Measurements from ENCODE around the gene DCAF5.

DCAF5 gene

GRCh38 chr14:69091695-69092094 is 61.2 kb downstream of the DCAF5 start:
- H3K27ac ChIP-seq (ENCODE audit: low read depth, low read length) = no peak overlapping the region

GRCh38 chr14:69091006-69091405 is 61.9 kb downstream of the DCAF5 start:
- Histone ChIP-seq H3K27ac (ENCODE audit: low read depth, low read length) (no peak overlapping the region), H3K4me1 (ENCODE audit: control insufficient read depth in 5 of 5, insufficient read depth in 5 of 5, low read length in 5 of 5) (peaks cover 0 to 24% (median 17%) of the 10 kb centered on the region in 5 donors), H3K4me3 (ENCODE audit: low read depth in 1 of 5, low read length in 5 of 5) (no peak overlapping the region), H3K36me3 (ENCODE audit: control insufficient read depth in 5 of 5, insufficient read depth in 5 of 5, low read length in 5 of 5) (peaks cover 12 to 30% (median 16%) of the 10 kb centered on the region in 5 donors), H3K9me3 (ENCODE audit: control insufficient read depth in 5 of 5, low read length in 5 of 5) (no peaks in the 10 kb centered on the region), H3K27me3 (ENCODE audit: control insufficient read depth in 5 of 5, insufficient read depth in 4 of 5, low read length in 5 of 5) (no peaks in the 10 kb centered on the region), H3K9ac (ENCODE audit: low read length in 5 of 5) (no peak overlapping the region)

More at GRCh38 chr14:69091695-69092094, 61.2 kb downstream of the DCAF5 start:
- Histone ChIP-seq H3K9me3 (ENCODE audit: control insufficient read depth in 5 of 5, low read length in 5 of 5) (no peaks in the 10 kb centered on the region), H3K36me3 (ENCODE audit: control insufficient read depth in 5 of 5, insufficient read depth in 5 of 5, low read length in 5 of 5) (peaks cover 14 to 30% (median 16%) of the 10 kb centered on the region in 5 donors), H3K9ac (ENCODE audit: low read length in 5 of 5) (no peak overlapping the region), H3K4me3 (ENCODE audit: low read depth in 1 of 5, low read length in 5 of 5) (no peak overlapping the region), H3K4me1 (ENCODE audit: control insufficient read depth in 5 of 5, insufficient read depth in 5 of 5, low read length in 5 of 5) (peaks cover 0 to 17% (median 12%) of the 10 kb centered on the region in 5 donors), H3K27me3 (ENCODE audit: control insufficient read depth in 5 of 5, insufficient read depth in 4 of 5, low read length in 5 of 5) (no peaks in the 10 kb centered on the region)

GRCh38 chr14:69090187-69090789 is 62.6 kb downstream of the DCAF5 start:
- Histone ChIP-seq H3K4me1 (ENCODE audit: control insufficient read depth in 5 of 5, insufficient read depth in 5 of 5, low read length in 5 of 5) (peaks cover 0 to 29% (median 17%) of the 10 kb centered on the region in 5 donors), H3K9me3 (ENCODE audit: control insufficient read depth in 5 of 5, low read length in 5 of 5) (no peaks in the 10 kb centered on the region), H3K4me3 (ENCODE audit: low read depth in 1 of 5, low read length in 5 of 5) (no peak overlapping the region), H3K9ac (ENCODE audit: low read length in 5 of 5) (no peak overlapping the region), H3K27ac (ENCODE audit: low read depth, low read length) (no peak overlapping the region), H3K36me3 (ENCODE audit: control insufficient read depth in 5 of 5, insufficient read depth in 5 of 5, low read length in 5 of 5) (peaks cover 14 to 30% (median 16%) of the 10 kb centered on the region in 5 donors), H3K27me3 (ENCODE audit: control insufficient read depth in 5 of 5, insufficient read depth in 4 of 5, low read length in 5 of 5) (no peaks in the 10 kb centered on the region)

- Histone ChIP-seq H3K9me3 (ENCODE audit: control insufficient read depth in 5 of 5, low read length in 5 of 5) (no peaks in the 10 kb centered on the region), H3K27me3 (ENCODE audit: control insufficient read depth in 5 of 5, insufficient read depth in 4 of 5, low read length in 5 of 5) (no peaks in the 10 kb centered on the region), H3K36me3 (ENCODE audit: control insufficient read depth in 5 of 5, insufficient read depth in 5 of 5, low read length in 5 of 5) (peaks cover 19 to 33% (median 23%) of the 10 kb centered on the region in 5 donors), H3K9ac (ENCODE audit: low read length in 5 of 5) (no peak overlapping the region), H3K27ac (ENCODE audit: low read depth, low read length) (peak overlapping the region; percentile 58), H3K4me1 (ENCODE audit: control insufficient read depth in 5 of 5, insufficient read depth in 5 of 5, low read length in 5 of 5) (peaks cover 0 to 26% (median 12%) of the 10 kb centered on the region in 5 donors), H3K4me3 (ENCODE audit: low read depth in 1 of 5, low read length in 5 of 5) (no peak overlapping the region)
Observed at GRCh38 chr14:69089046-69089445, 63.9 kb downstream of the DCAF5 start.

GRCh38 chr14:69088586-69088985 is 64.3 kb downstream of the DCAF5 start:
- Histone ChIP-seq H3K9me3 (ENCODE audit: control insufficient read depth in 5 of 5, low read length in 5 of 5) (no peaks in the 10 kb centered on the region), H3K9ac (ENCODE audit: low read length in 5 of 5) (peak overlapping the region in 1 of 5 donors; percentile 39), H3K4me3 (ENCODE audit: low read depth in 1 of 5, low read length in 5 of 5) (no peak overlapping the region), H3K36me3 (ENCODE audit: control insufficient read depth in 5 of 5, insufficient read depth in 5 of 5, low read length in 5 of 5) (peaks cover 19 to 38% (median 27%) of the 10 kb centered on the region in 5 donors), H3K4me1 (ENCODE audit: control insufficient read depth in 5 of 5, insufficient read depth in 5 of 5, low read length in 5 of 5) (peaks cover 0 to 24% (median 10%) of the 10 kb centered on the region in 5 donors), H3K27me3 (ENCODE audit: control insufficient read depth in 5 of 5, insufficient read depth in 4 of 5, low read length in 5 of 5) (no peaks in the 10 kb centered on the region), H3K27ac (ENCODE audit: low read depth, low read length) (peak overlapping the region; percentile 58)

- H3K36me3 ChIP-seq (ENCODE audit: control insufficient read depth in 5 of 5, insufficient read depth in 5 of 5, low read length in 5 of 5) = peaks cover 25 to 47% (median 29%) of the 10 kb centered on the region in 5 donors
- H3K9me3 ChIP-seq (ENCODE audit: control insufficient read depth in 5 of 5, low read length in 5 of 5) = no peaks in the 10 kb centered on the region
- H3K4me1 ChIP-seq (ENCODE audit: control insufficient read depth in 5 of 5, insufficient read depth in 5 of 5, low read length in 5 of 5) = peaks cover 0 to 24% (median 10%) of the 10 kb centered on the region in 5 donors
- H3K4me3 ChIP-seq (ENCODE audit: low read depth in 1 of 5, low read length in 5 of 5) = no peak overlapping the region
- H3K27ac ChIP-seq (ENCODE audit: low read depth, low read length) = peak overlapping the region; percentile 58
- no peaks in the 10 kb centered on the region for H3K27me3 ChIP-seq (ENCODE audit: control insufficient read depth in 5 of 5, insufficient read depth in 4 of 5, low read length in 5 of 5)
- H3K9ac ChIP-seq (ENCODE audit: low read length in 5 of 5) = peak overlapping the region in 1 of 5 donors; percentile 58
Observed at GRCh38 chr14:69087061-69087461, 65.9 kb downstream of the DCAF5 start.

- Histone ChIP-seq H3K36me3 (ENCODE audit: control insufficient read depth in 5 of 5, insufficient read depth in 5 of 5, low read length in 5 of 5) (peaks cover 25 to 46% (median 31%) of the 10 kb centered on the region in 5 donors), H3K9me3 (ENCODE audit: control insufficient read depth in 5 of 5, low read length in 5 of 5) (no peaks in the 10 kb centered on the region), H3K27me3 (ENCODE audit: control insufficient read depth in 5 of 5, insufficient read depth in 4 of 5, low read length in 5 of 5) (no peaks in the 10 kb centered on the region), H3K4me3 (ENCODE audit: low read depth in 1 of 5, low read length in 5 of 5) (no peak overlapping the region), H3K27ac (ENCODE audit: low read depth, low read length) (peak overlapping the region; percentile 58), H3K4me1 (ENCODE audit: control insufficient read depth in 5 of 5, insufficient read depth in 5 of 5, low read length in 5 of 5) (peaks cover 0 to 24% (median 10%) of the 10 kb centered on the region in 5 donors), H3K9ac (ENCODE audit: low read length in 5 of 5) (peak overlapping the region in 1 of 5 donors; percentile 58)
Observed at GRCh38 chr14:69086537-69086936, 66.4 kb downstream of the DCAF5 start.

- Histone ChIP-seq H3K9me3 (ENCODE audit: control insufficient read depth in 5 of 5, low read length in 5 of 5) (no peaks in the 10 kb centered on the region), H3K4me3 (ENCODE audit: low read depth in 1 of 5, low read length in 5 of 5) (no peak overlapping the region), H3K36me3 (ENCODE audit: control insufficient read depth in 5 of 5, insufficient read depth in 5 of 5, low read length in 5 of 5) (peaks cover 17 to 32% (median 21%) of the 10 kb centered on the region in 5 donors)
Observed at GRCh38 chr14:69084023-69084422, 68.9 kb downstream of the DCAF5 start.

GRCh38 chr14:69083181-69083580 is 69.7 kb downstream of the DCAF5 start:
- no peak overlapping the region for H3K27ac ChIP-seq (ENCODE audit: low read depth, low read length)
- H3K36me3 ChIP-seq (ENCODE audit: control insufficient read depth in 5 of 5, insufficient read depth in 5 of 5, low read length in 5 of 5) = peaks cover 17 to 32% (median 21%) of the 10 kb centered on the region in 5 donors

More at GRCh38 chr14:69084023-69084422, 68.9 kb downstream of the DCAF5 start:
- Histone ChIP-seq H3K9ac (ENCODE audit: low read length in 5 of 5) (no peak overlapping the region), H3K4me1 (ENCODE audit: control insufficient read depth in 5 of 5, insufficient read depth in 5 of 5, low read length in 5 of 5) (peaks cover 0 to 24% (median 10%) of the 10 kb centered on the region in 5 donors), H3K27ac (ENCODE audit: low read depth, low read length) (no peak overlapping the region), H3K27me3 (ENCODE audit: control insufficient read depth in 5 of 5, insufficient read depth in 4 of 5, low read length in 5 of 5) (no peaks in the 10 kb centered on the region)

GRCh38 chr14:69081271-69081670 is 71.6 kb downstream of the DCAF5 start:
- Histone ChIP-seq H3K4me1 (ENCODE audit: control insufficient read depth in 5 of 5, insufficient read depth in 5 of 5, low read length in 5 of 5) (peaks cover 0 to 8% (median under 1%) of the 10 kb centered on the region in 5 donors), H3K4me3 (ENCODE audit: low read depth in 1 of 5, low read length in 5 of 5) (no peak overlapping the region), H3K27me3 (ENCODE audit: control insufficient read depth in 5 of 5, insufficient read depth in 4 of 5, low read length in 5 of 5) (no peaks in the 10 kb centered on the region), H3K36me3 (ENCODE audit: control insufficient read depth in 5 of 5, insufficient read depth in 5 of 5, low read length in 5 of 5) (peaks cover 17 to 37% (median 26%) of the 10 kb centered on the region in 5 donors), H3K9me3 (ENCODE audit: control insufficient read depth in 5 of 5, low read length in 5 of 5) (no peaks in the 10 kb centered on the region), H3K9ac (ENCODE audit: low read length in 5 of 5) (no peak overlapping the region), H3K27ac (ENCODE audit: low read depth, low read length) (no peak overlapping the region)

More at GRCh38 chr14:69083181-69083580, 69.7 kb downstream of the DCAF5 start:
- H3K4me1 ChIP-seq (ENCODE audit: control insufficient read depth in 5 of 5, insufficient read depth in 5 of 5, low read length in 5 of 5) = peaks cover 0 to 22% (median 10%) of the 10 kb centered on the region in 5 donors
- H3K9ac ChIP-seq (ENCODE audit: low read length in 5 of 5) = no peak overlapping the region
- no peak overlapping the region for H3K4me3 ChIP-seq (ENCODE audit: low read depth in 1 of 5, low read length in 5 of 5)
- no peaks in the 10 kb centered on the region for H3K9me3 ChIP-seq (ENCODE audit: control insufficient read depth in 5 of 5, low read length in 5 of 5)
- H3K27me3 ChIP-seq (ENCODE audit: control insufficient read depth in 5 of 5, insufficient read depth in 4 of 5, low read length in 5 of 5) = no peaks in the 10 kb centered on the region

Measured in subcutaneous abdominal adipose tissue (tissue), 5 donors.